Heart left ventricle (tissue), 16 donors: Measurements from ENCODE around the gene TTLL11. TPM values are rescaled to one million over a fixed set of nuclear protein-coding genes. Genes with fewer than 3 reads are reported as not detected.

Source experiments
- ATAC-seq, 4 donors: fragments of 200-7000 bp; cut with Tn5 transposase; one replicate each; pipeline ENCODE4 v1.9.1; 2020 to 2022; ENCODE audit warnings: moderate library complexity in 4 of 4, mild to moderate bottlenecking in 3 of 4, moderate number of reproducible peaks in 1 of 4
- DNase-seq, 5 donors: peaks; one replicate each; pipeline ENCODE4 v3.0.0-alpha.2; 2020
- H3K27ac ChIP-seq, 12 donors: fragments of 200-600 bp; sonication (generic) in 4 of 12; one replicate each; pipeline versions ENCODE4 v1.5.0 to v1.8.0; 2016 to 2022; ENCODE audit warnings: mild to moderate bottlenecking in 2 of 12
- H3K27me3 ChIP-seq, 9 donors: fragments of 200-600 bp; sonication (generic) in 2 of 9; one replicate each; pipeline versions ENCODE4 v1.5.1 to v1.8.0; 2016 to 2022; ENCODE audit warnings: mild to moderate bottlenecking in 3 of 9
- H3K36me3 ChIP-seq, 9 donors: fragments of 200-600 bp; sonication (generic) in 2 of 9; one replicate each; pipeline versions ENCODE4 v1.5.0 to v1.8.0; 2018 to 2022; ENCODE audit warnings: mild to moderate bottlenecking in 2 of 9
- H3K4me1 ChIP-seq, 12 donors: fragments of 200-600 bp; sonication (generic) in 4 of 12; one replicate each; pipeline versions ENCODE4 v1.5.0 to v1.8.0; 2016 to 2022; ENCODE audit warnings: mild to moderate bottlenecking in 3 of 12
- H3K4me3 ChIP-seq, 12 donors: fragments of 200-600 bp; sonication (generic) in 4 of 12; one replicate each; pipeline versions ENCODE4 v1.5.0 to v1.8.0; 2017 to 2022; ENCODE audit warnings: mild to moderate bottlenecking in 9 of 12, moderate library complexity in 4 of 12
- H3K9me3 ChIP-seq, 12 donors: fragments of 200-600 bp; sonication (generic) in 4 of 12; one replicate each; pipeline versions ENCODE4 v1.5.0 to v1.8.0; 2016 to 2022; ENCODE audit warnings: mild to moderate bottlenecking in 1 of 12
- POLR2A ChIP-seq, 2 donors: fragments of 450-650 bp; IDR thresholded peaks; one replicate each; pipeline ENCODE4 v1.6.1; 2017; ENCODE audit warnings: antibody characterized with exemption in 2 of 2, mild to moderate bottlenecking in 2 of 2, moderate library complexity in 2 of 2
- WGBS, 4 donors: extraction: QIAGEN DNeasy Blood & Tissue Kit in 2 of 4; methylation state at CpG; one replicate each; pipeline versions ENCODE4 v1.1.5 to v1.1.7; 2013 to 2018; 5-methylcytosine and 5-hydroxymethylcytosine counted together
- intact Hi-C, 10 donors: fragments of 100-400 bp; cut with DNase I; formaldehyde crosslinking; loops; one replicate each; pipeline versions ENCODE4 v1.11.1 to v1.14.2; 2022
- polyA plus RNA-seq, 2 donors: library from polyadenylated mRNA; stranded (reverse); fragments of 200-250 nt; gene quantifications; one replicate each; pipeline ENCODE4 v1.2.3, GENCODE V29; 2013
- total RNA-seq, 9 donors: library from RNA; depleted of rRNA in 2 of 9; stranded (reverse); fragments of >200 nt in 2 of 9; fragmentation: NEBNext Ultra II Directional in 3 of 9; extraction: Animal tissue kit (Norgen Biotek cat#: 25700) in 3 of 9; gene quantifications; one replicate each; pipeline versions ENCODE4 v1.1.0 to v1.2.4, GENCODE V29; 2016 to 2023
- TF ChIP-seq, protein P1 (sequence below), 12 donors: fragments of 200-600 bp; sonication (generic) in 4 of 12; IDR thresholded peaks; one replicate each; pipeline versions ENCODE4 v1.5.0 to v1.8.0; 2018 to 2022; ENCODE audit warnings: antibody characterized with exemption in 12 of 12, mild to moderate bottlenecking in 5 of 12
- donor health status: ischemic (EF 13 %, LVEDD 7.1; RV severe dilation, severe dysfunction).
- donor health status: healthy with polysubstance abuse.
- donor health status: DM: no; HTN: yes; CAD: no.
- donor health status: DM: no; HTN: no; CAD: no.
- donor health status: ischemic (EF 25% LVEDD 6.9; RV normal size, moderate dysfunction).
- donor health status: ischemic (EF 25% LVEDD 5.7; RV mildly dilated, moderate dysfunction).
- donor health status: healthy.
- donor health status: DM: yes; HTN: yes; CAD: no.
- donor health status: ischemic (EF 35%, LVEDD 5.7; RV mildly dilated, moderate dysfunction).
- donor health status: nonischemic (EF 11% LVEDD 7.7; RV severe dilation, severe dysfunction).
- donor health status: DM: yes; HTN: yes; CAD: no.
- donor health status: PGD.
- donor health status: ischemic (EF 29% LVEDD 5.4; RV normal size, mild dysfunction).
- donor health status: nonischemic (EF 23%, LVEDD 6.1; RV moderate dilation, normal function).

Gene TTLL11
- total and polyA plus RNA-seq, 11 donors = 2.7 to 10.9 (median 7.9) TPM

GRCh38 chr9:122124528-122124927 is 31.4 kb upstream of the TTLL11 start:
- no peak for TF ChIP-seq POLR2A (IDR thresholded peaks at IDR 0.05)
- TF ChIP-seq, protein P1, sequence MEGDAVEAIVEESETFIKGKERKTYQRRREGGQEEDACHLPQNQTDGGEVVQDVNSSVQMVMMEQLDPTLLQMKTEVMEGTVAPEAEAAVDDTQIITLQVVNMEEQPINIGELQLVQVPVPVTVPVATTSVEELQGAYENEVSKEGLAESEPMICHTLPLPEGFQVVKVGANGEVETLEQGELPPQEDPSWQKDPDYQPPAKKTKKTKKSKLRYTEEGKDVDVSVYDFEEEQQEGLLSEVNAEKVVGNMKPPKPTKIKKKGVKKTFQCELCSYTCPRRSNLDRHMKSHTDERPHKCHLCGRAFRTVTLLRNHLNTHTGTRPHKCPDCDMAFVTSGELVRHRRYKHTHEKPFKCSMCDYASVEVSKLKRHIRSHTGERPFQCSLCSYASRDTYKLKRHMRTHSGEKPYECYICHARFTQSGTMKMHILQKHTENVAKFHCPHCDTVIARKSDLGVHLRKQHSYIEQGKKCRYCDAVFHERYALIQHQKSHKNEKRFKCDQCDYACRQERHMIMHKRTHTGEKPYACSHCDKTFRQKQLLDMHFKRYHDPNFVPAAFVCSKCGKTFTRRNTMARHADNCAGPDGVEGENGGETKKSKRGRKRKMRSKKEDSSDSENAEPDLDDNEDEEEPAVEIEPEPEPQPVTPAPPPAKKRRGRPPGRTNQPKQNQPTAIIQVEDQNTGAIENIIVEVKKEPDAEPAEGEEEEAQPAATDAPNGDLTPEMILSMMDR (IDR thresholded peaks at IDR 0.05) = no peak
- intact Hi-C loops = loop anchor here in 9 of 10 donors (2.0 to 10.0 kb wide), 8 partner anchors 26 to 690 kb away; partner anchors contain the start of genes LHX6 (in 1 of the 9), MRRF (in 1 of the 9), OR1K1 (in 1 of the 9) and RBM18 (in 1 of the 9)

GRCh38 chr9:122124048-122124447 is 30.9 kb upstream of the TTLL11 start:
- no peaks in the 10 kb centered on the region for H3K36me3 ChIP-seq
- H3K27me3 ChIP-seq = peaks cover 0 to 26% (median 0%) of the 10 kb centered on the region in 9 donors
- intact Hi-C loops = loop anchor here in 9 of 10 donors (2.0 to 10.0 kb wide), 8 partner anchors 25 to 691 kb away; partner anchors contain the start of genes LHX6 (in 1 of the 9), MRRF (in 1 of the 9), OR1K1 (in 1 of the 9) and RBM18 (in 1 of the 9)
- H3K4me3 ChIP-seq = no peak overlapping the region
- WGBS, 4 donors = 81 to 89% (median 88%) methylated on average over 1 of the region's 1 CpG
- no peak overlapping the region for H3K27ac ChIP-seq
- H3K4me1 ChIP-seq = peaks cover 6 to 37% (median 22%) of the 10 kb centered on the region in 12 donors
- no peak for DNase-seq
- H3K9me3 ChIP-seq = no peaks in the 10 kb centered on the region
- no peak for TF ChIP-seq POLR2A (IDR thresholded peaks at IDR 0.05)
- TF ChIP-seq, protein P1 (IDR thresholded peaks at IDR 0.05) = no peak
- no peak for ATAC-seq

More at GRCh38 chr9:122124528-122124927, 31.4 kb upstream of the TTLL11 start:
- WGBS, 4 donors = 69 to 74% (median 71%) methylated on average over 7 of the region's 7 CpGs
- ATAC-seq (no peak), DNase-seq (no peak)
- Histone ChIP-seq H3K27me3 (peaks cover 0 to 26% (median 0%) of the 10 kb centered on the region in 9 donors), H3K27ac (no peak overlapping the region), H3K4me3 (no peak overlapping the region), H3K9me3 (no peaks in the 10 kb centered on the region), H3K36me3 (no peaks in the 10 kb centered on the region), H3K4me1 (peaks cover 6 to 40% (median 22%) of the 10 kb centered on the region in 12 donors)

GRCh38 chr9:122122903-122123632 is 30.0 kb upstream of the TTLL11 start:
- 29 to 36% (median 31%) methylated on average over 12 to 13 of the region's 13 CpGs for WGBS, 4 donors
- no peak overlapping the region for H3K27ac ChIP-seq
- intact Hi-C loops = loop anchor here in 9 of 10 donors (1.0 to 10.0 kb wide), 8 partner anchors 24 to 692 kb away; partner anchors contain the start of genes LHX6 (in 1 of the 9), MRRF (in 1 of the 9), OR1K1 (in 1 of the 9) and RBM18 (in 1 of the 9)
- peaks cover 0 to 21% (median 0%) of the 10 kb centered on the region in 9 donors for H3K27me3 ChIP-seq
- ATAC-seq (peak in 3 of 4 donors; percentile 34 to 46 (median 45)), DNase-seq (peak; percentile 60 to 80 (median 65))
- peaks cover 5 to 31% (median 22%) of the 10 kb centered on the region in 12 donors for H3K4me1 ChIP-seq
- H3K4me3 ChIP-seq = no peak overlapping the region
- no peaks in the 10 kb centered on the region for H3K36me3 ChIP-seq
- no peak for TF ChIP-seq POLR2A (IDR thresholded peaks at IDR 0.05)
- TF ChIP-seq, protein P1 (IDR thresholded peaks at IDR 0.05) = peak; percentile 93 to 99 (median 97)
- no peaks in the 10 kb centered on the region for H3K9me3 ChIP-seq

DNA sequence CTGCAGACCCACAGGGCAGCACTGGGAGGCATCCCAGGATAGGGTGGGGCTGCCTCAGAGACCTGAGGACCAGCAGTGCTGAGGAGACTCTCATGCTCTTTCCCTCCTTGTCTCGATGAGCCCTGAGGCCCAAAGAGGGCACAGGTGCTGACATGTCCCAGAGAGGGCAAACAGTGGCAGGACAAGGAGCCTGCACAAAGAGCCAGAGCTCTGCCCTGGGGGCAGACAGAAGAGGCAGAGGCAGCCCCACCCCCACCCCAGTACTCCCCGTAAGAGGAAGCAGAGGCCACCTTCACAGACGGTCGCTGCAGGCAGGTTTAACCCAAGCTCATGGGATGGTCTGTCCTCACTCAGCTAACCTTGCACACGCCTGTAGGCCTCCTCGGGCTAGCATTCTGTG is 29.4 kb upstream of the TTLL11 start:
- TF ChIP-seq, protein P1 (IDR thresholded peaks at IDR 0.05) = no peak
- TF ChIP-seq POLR2A (IDR thresholded peaks at IDR 0.05) = no peak
- intact Hi-C loops = loop anchor here in 8 of 10 donors (1.0 to 10.0 kb wide), 7 partner anchors 23 to 692 kb away; partner anchors contain the start of genes LHX6 (in 1 of the 8), MRRF (in 1 of the 8), OR1K1 (in 1 of the 8) and RBM18 (in 1 of the 8)
- Histone ChIP-seq H3K27me3 (peaks cover 0 to 21% (median 0%) of the 10 kb centered on the region in 9 donors), H3K36me3 (no peaks in the 10 kb centered on the region), H3K4me1 (peaks cover 5 to 25% (median 18%) of the 10 kb centered on the region in 12 donors), H3K4me3 (no peak overlapping the region), H3K9me3 (no peaks in the 10 kb centered on the region), H3K27ac (no peak overlapping the region)
- no peak for DNase-seq
- no peak for ATAC-seq
- 54 to 64% (median 56%) methylated on average over 5 to 6 of the region's 6 CpGs for WGBS, 4 donors
